ENCODE results near the gene PRLH. TPM values are rescaled to one million over a fixed set of nuclear protein-coding genes. Genes with fewer than 3 reads are reported as not detected.

The PRLH gene
- total and polyA plus RNA-seq, 2 of the 13 experiments (the other 11 are each of a cell fraction or from before 2014, with no cell fraction given) = not detected

GRCh38 chr2:237614151-237614720 is 47.9 kb downstream of the PRLH start (continued):
- TF ChIP-seq, protein P1, sequence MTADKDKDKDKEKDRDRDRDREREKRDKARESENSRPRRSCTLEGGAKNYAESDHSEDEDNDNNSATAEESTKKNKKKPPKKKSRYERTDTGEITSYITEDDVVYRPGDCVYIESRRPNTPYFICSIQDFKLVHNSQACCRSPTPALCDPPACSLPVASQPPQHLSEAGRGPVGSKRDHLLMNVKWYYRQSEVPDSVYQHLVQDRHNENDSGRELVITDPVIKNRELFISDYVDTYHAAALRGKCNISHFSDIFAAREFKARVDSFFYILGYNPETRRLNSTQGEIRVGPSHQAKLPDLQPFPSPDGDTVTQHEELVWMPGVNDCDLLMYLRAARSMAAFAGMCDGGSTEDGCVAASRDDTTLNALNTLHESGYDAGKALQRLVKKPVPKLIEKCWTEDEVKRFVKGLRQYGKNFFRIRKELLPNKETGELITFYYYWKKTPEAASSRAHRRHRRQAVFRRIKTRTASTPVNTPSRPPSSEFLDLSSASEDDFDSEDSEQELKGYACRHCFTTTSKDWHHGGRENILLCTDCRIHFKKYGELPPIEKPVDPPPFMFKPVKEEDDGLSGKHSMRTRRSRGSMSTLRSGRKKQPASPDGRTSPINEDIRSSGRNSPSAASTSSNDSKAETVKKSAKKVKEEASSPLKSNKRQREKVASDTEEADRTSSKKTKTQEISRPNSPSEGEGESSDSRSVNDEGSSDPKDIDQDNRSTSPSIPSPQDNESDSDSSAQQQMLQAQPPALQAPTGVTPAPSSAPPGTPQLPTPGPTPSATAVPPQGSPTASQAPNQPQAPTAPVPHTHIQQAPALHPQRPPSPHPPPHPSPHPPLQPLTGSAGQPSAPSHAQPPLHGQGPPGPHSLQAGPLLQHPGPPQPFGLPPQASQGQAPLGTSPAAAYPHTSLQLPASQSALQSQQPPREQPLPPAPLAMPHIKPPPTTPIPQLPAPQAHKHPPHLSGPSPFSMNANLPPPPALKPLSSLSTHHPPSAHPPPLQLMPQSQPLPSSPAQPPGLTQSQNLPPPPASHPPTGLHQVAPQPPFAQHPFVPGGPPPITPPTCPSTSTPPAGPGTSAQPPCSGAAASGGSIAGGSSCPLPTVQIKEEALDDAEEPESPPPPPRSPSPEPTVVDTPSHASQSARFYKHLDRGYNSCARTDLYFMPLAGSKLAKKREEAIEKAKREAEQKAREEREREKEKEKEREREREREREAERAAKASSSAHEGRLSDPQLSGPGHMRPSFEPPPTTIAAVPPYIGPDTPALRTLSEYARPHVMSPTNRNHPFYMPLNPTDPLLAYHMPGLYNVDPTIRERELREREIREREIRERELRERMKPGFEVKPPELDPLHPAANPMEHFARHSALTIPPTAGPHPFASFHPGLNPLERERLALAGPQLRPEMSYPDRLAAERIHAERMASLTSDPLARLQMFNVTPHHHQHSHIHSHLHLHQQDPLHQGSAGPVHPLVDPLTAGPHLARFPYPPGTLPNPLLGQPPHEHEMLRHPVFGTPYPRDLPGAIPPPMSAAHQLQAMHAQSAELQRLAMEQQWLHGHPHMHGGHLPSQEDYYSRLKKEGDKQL (CRISPR knock-in tag; IDR thresholded peaks at IDR 0.05; ENCODE audit: low read depth) = peak; percentile 91
- peak; percentile 74; the same call in 1 of the 2 replicates for TF ChIP-seq ARID2 (CRISPR knock-in tag; IDR thresholded peaks at IDR 0.05; ENCODE audit: borderline replicate concordance)
- no peak for TF ChIP-seq FLYWCH1 (CRISPR knock-in tag; IDR thresholded peaks at IDR 0.05)
- TF ChIP-seq, protein P2, sequence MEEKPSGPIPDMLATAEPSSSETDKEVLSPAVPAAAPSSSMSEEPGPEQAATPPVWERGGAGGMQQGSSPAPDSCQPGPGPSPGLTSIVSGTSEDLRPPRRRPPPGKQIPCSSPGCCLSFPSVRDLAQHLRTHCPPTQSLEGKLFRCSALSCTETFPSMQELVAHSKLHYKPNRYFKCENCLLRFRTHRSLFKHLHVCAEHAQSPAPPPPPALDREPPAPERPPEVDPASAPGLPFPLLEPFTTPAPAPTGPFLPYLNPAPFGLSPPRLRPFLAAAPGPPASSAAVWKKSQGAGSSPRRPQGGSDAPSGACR (CRISPR knock-in tag; IDR thresholded peaks at IDR 0.05) = peak; percentile 92
- TF ChIP-seq ZNF367 (CRISPR knock-in tag; IDR thresholded peaks at IDR 0.05; ENCODE audit: borderline replicate concordance) = no peak
- TF ChIP-seq NCOA1 (CRISPR knock-in tag; IDR thresholded peaks at IDR 0.05) = peak; percentile 84; the same call in 1 of the 2 replicates
- peak; percentile 71 for TF ChIP-seq KDM2A (CRISPR knock-in tag; IDR thresholded peaks at IDR 0.05; ENCODE audit: borderline replicate concordance, low read depth)
- no peak; the same call in 1 of the 2 replicates for TF ChIP-seq NR1H2 (CRISPR knock-in tag; IDR thresholded peaks at IDR 0.05; ENCODE audit: borderline replicate concordance, low read depth)
- TF ChIP-seq, protein P3, sequence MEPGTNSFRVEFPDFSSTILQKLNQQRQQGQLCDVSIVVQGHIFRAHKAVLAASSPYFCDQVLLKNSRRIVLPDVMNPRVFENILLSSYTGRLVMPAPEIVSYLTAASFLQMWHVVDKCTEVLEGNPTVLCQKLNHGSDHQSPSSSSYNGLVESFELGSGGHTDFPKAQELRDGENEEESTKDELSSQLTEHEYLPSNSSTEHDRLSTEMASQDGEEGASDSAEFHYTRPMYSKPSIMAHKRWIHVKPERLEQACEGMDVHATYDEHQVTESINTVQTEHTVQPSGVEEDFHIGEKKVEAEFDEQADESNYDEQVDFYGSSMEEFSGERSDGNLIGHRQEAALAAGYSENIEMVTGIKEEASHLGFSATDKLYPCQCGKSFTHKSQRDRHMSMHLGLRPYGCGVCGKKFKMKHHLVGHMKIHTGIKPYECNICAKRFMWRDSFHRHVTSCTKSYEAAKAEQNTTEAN (CRISPR knock-in tag; conservative IDR thresholded peaks at IDR 0.05) = 0 out of 2 replicates have a peak, but pooled peaks have one; percentile 78
- TF ChIP-seq HMGA1 (CRISPR knock-in tag; conservative IDR thresholded peaks at IDR 0.05) = no peak
- no peak for TF ChIP-seq RAD21 (CRISPR knock-in tag; IDR thresholded peaks at IDR 0.05)
- no peak for TF ChIP-seq ZNF446 (CRISPR knock-in tag; IDR thresholded peaks at IDR 0.05)
- TF ChIP-seq, protein P4, sequence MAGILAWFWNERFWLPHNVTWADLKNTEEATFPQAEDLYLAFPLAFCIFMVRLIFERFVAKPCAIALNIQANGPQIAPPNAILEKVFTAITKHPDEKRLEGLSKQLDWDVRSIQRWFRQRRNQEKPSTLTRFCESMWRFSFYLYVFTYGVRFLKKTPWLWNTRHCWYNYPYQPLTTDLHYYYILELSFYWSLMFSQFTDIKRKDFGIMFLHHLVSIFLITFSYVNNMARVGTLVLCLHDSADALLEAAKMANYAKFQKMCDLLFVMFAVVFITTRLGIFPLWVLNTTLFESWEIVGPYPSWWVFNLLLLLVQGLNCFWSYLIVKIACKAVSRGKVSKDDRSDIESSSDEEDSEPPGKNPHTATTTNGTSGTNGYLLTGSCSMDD (CRISPR knock-in tag; IDR thresholded peaks at IDR 0.05) = no peak
- no peak for TF ChIP-seq PCBP2 (optimal IDR thresholded peaks at IDR 0.05; ENCODE audit: low read depth, low read length, poor library complexity, severe bottlenecking)
- TF ChIP-seq, protein P5, sequence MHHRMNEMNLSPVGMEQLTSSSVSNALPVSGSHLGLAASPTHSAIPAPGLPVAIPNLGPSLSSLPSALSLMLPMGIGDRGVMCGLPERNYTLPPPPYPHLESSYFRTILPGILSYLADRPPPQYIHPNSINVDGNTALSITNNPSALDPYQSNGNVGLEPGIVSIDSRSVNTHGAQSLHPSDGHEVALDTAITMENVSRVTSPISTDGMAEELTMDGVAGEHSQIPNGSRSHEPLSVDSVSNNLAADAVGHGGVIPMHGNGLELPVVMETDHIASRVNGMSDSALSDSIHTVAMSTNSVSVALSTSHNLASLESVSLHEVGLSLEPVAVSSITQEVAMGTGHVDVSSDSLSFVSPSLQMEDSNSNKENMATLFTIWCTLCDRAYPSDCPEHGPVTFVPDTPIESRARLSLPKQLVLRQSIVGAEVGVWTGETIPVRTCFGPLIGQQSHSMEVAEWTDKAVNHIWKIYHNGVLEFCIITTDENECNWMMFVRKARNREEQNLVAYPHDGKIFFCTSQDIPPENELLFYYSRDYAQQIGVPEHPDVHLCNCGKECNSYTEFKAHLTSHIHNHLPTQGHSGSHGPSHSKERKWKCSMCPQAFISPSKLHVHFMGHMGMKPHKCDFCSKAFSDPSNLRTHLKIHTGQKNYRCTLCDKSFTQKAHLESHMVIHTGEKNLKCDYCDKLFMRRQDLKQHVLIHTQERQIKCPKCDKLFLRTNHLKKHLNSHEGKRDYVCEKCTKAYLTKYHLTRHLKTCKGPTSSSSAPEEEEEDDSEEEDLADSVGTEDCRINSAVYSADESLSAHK (CRISPR knock-in tag; IDR thresholded peaks at IDR 0.05; ENCODE audit: borderline replicate concordance) = no peak
- no peak for TF ChIP-seq ZNF274 (CRISPR knock-in tag; IDR thresholded peaks at IDR 0.05)
- peak; percentile 98 for TF ChIP-seq ZBTB7B (CRISPR knock-in tag; IDR thresholded peaks at IDR 0.05)
- no peak for TF ChIP-seq KDM5A (IDR thresholded peaks at IDR 0.05; ENCODE audit: borderline replicate concordance, low read length)
- TF ChIP-seq SNAI1 (CRISPR knock-in tag; IDR thresholded peaks at IDR 0.05; ENCODE audit: borderline replicate concordance) = peak; percentile 87; the same call in 1 of the 2 replicates
